ENCODE measurements around the gene AKIP1.

DNA sequence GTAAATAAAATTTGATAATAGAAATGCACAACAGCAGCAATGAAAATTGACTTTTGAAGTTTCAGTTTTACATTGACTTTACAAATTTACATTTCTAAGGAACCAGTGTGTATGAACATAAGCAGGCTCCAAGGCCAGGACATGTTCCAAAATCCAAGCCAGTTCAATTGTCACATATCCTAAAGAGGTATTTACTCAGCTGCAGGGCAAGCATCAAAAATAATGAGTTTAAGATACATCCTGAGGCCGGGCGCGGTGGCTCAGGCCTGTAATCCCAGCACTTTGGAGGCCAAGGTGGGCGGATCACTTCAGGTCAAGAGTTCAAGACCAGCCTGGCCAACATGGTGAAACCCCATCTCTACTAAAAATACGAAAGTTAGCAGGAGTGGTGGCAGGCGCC is 39.0 kb upstream of the AKIP1 start:
- no peak for TF ChIP-seq POLR2A (IDR thresholded peaks at IDR 0.05; ENCODE audit: low read depth, low read length)
- TF ChIP-seq, protein P1, sequence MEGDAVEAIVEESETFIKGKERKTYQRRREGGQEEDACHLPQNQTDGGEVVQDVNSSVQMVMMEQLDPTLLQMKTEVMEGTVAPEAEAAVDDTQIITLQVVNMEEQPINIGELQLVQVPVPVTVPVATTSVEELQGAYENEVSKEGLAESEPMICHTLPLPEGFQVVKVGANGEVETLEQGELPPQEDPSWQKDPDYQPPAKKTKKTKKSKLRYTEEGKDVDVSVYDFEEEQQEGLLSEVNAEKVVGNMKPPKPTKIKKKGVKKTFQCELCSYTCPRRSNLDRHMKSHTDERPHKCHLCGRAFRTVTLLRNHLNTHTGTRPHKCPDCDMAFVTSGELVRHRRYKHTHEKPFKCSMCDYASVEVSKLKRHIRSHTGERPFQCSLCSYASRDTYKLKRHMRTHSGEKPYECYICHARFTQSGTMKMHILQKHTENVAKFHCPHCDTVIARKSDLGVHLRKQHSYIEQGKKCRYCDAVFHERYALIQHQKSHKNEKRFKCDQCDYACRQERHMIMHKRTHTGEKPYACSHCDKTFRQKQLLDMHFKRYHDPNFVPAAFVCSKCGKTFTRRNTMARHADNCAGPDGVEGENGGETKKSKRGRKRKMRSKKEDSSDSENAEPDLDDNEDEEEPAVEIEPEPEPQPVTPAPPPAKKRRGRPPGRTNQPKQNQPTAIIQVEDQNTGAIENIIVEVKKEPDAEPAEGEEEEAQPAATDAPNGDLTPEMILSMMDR (IDR thresholded peaks at IDR 0.05; ENCODE audit: extremely low read depth in 1 of 2, insufficient read depth in 1 of 2, low read depth in 1 of 2, low read length in 2 of 2) = no peak
- no peak for TF ChIP-seq EZH2 (IDR thresholded peaks at IDR 0.05; ENCODE audit: borderline replicate concordance, low read depth, low read length, severe bottlenecking)
- no peak for TF ChIP-seq POLR2AphosphoS5 (IDR thresholded peaks at IDR 0.05; ENCODE audit: insufficient read depth, low read depth, low read length)
- no peak for TF ChIP-seq FOS (IDR thresholded peaks at IDR 0.05; ENCODE audit: borderline replicate concordance, insufficient read depth, low read length)
- no peak for TF ChIP-seq MAX (IDR thresholded peaks at IDR 0.05; ENCODE audit: insufficient read depth, insufficient read length)
- no peak for TF ChIP-seq MYC (IDR thresholded peaks at IDR 0.05; ENCODE audit: low read depth, low read length)
